Smooth muscle cell (in vitro differentiated cells): ENCODE results near the gene C14orf132. TPM values are rescaled to one million over a fixed set of nuclear protein-coding genes. Genes with fewer than 3 reads are reported as not detected.

ENCODE experiments used
- DNase-seq: peaks from one replicate; lab custom pipeline; 2025; ENCODE audit not compliant: unreplicated experiment; lab: John Stamatoyannopoulos, UW
- H2AFZ ChIP-seq: fragments of 200-600 bp; sonication (generic); 2 replicates; pipeline ENCODE4 v1.6.0; 2016; ENCODE audit warnings: antibody characterized with exemption, low read depth, mild to moderate bottlenecking
- H3F3A ChIP-seq: fragments of 200-600 bp; sonication (generic); 2 replicates; pipeline ENCODE4 v1.6.0; 2017; ENCODE audit warnings: antibody characterized with exemption, low read depth
- H3K27ac ChIP-seq: fragments of 200-600 bp; sonication (generic); 2 replicates; pipeline ENCODE4 v1.5.1; 2016; ENCODE audit warnings: low read depth, mild to moderate bottlenecking
- H3K27me3 ChIP-seq: fragments of 200-600 bp; sonication (generic); 2 replicates; pipeline ENCODE4 v1.6.1; 2016; ENCODE audit warnings: low read depth, mild to moderate bottlenecking
- H3K36me3 ChIP-seq: fragments of 200-600 bp; sonication (generic); 2 replicates; pipeline ENCODE4 v1.5.1; 2016; ENCODE audit warnings: low read depth
- H3K4me1 ChIP-seq: fragments of 200-600 bp; sonication (generic); 2 replicates; pipeline ENCODE4 v1.5.1; 2016; ENCODE audit warnings: low read depth
- H3K4me2 ChIP-seq: fragments of 200-600 bp; sonication (generic); 2 replicates; pipeline ENCODE4 v1.6.0; 2016; ENCODE audit warnings: mild to moderate bottlenecking
- H3K4me3 ChIP-seq: fragments of 200-600 bp; sonication (generic); 2 replicates; pipeline ENCODE4 v1.5.1; 2016; ENCODE audit warnings: mild to moderate bottlenecking
- H3K79me2 ChIP-seq: fragments of 200-600 bp; sonication (generic); 2 replicates; pipeline ENCODE4 v1.6.0; 2016; ENCODE audit warnings: low read depth, mild to moderate bottlenecking
- H3K9ac ChIP-seq: fragments of 200-600 bp; sonication (generic); 2 replicates; pipeline ENCODE4 v1.6.0; 2016; ENCODE audit warnings: low read depth
- H3K9me3 ChIP-seq: fragments of 200-600 bp; sonication (generic); replicated peaks from 2 replicates; pipeline ENCODE4 v1.5.1; 2016; ENCODE audit warnings: low read depth
- H4K20me1 ChIP-seq: fragments of 200-600 bp; sonication (generic); 2 replicates; pipeline ENCODE4 v1.6.0; 2016; ENCODE audit warnings: low read depth
- CTCF ChIP-seq: fragments of 200-600 bp; sonication (generic); IDR thresholded peaks from 2 replicates; pipeline ENCODE4 v1.5.1; 2017; ENCODE audit warnings: borderline replicate concordance, mild to moderate bottlenecking, antibody characterized with exemption; ENCODE audit not compliant: insufficient read depth, poor library complexity, severe bottlenecking
- WGBS: methylation state at CpG from one replicate; pipeline ENCODE4 v1.1.7; 2016; ENCODE audit warnings: low lambda C conversion rate; 5-methylcytosine and 5-hydroxymethylcytosine counted together
- polyA plus RNA-seq: library from polyadenylated mRNA; unstranded; fragments of >200 nt; fragmentation: Nextera tagmentation; extraction: Ambion mirVana; gene quantifications from 2 replicates; pipeline ENCODE4 v1.2.1, GENCODE V29; 2016
- total RNA-seq: library from RNA; depleted of rRNA; stranded (reverse); fragments of >200 nt; gene quantifications from 2 replicates; pipeline ENCODE4 v1.2.3, GENCODE V29; 2014

Gene C14orf132
- total and polyA plus RNA-seq, 2 experiments from 2014 or later: 35.5 to 38.0 TPM

- H3K9me3 ChIP-seq: no peaks in the 10 kb centered on the region
- H3K4me1 ChIP-seq: no peaks in the 10 kb centered on the region
- H4K20me1 ChIP-seq: peaks cover 98% of the 10 kb centered on the region
- H3K79me2 ChIP-seq: peaks cover 69% of the 10 kb centered on the region
- no peak overlapping the region for H3K4me2 ChIP-seq
- DNase-seq: no peak
- no peaks in the 10 kb centered on the region for H3K36me3 ChIP-seq
- no peak overlapping the region for H2AFZ ChIP-seq
- no peak for TF ChIP-seq CTCF
- no peak overlapping the region for H3K27ac ChIP-seq
- no peaks in the 10 kb centered on the region for H3K27me3 ChIP-seq
- H3K9ac ChIP-seq: no peak overlapping the region
- no peak overlapping the region for H3K4me3 ChIP-seq
- H3F3A ChIP-seq: no peaks in the 10 kb centered on the region
Measured at GRCh38 chr14:96049932-96050331, 10.8 kb downstream of the C14orf132 start.

GRCh38 chr14:96050482-96050881, 11.3 kb downstream of the C14orf132 start:
- WGBS: 92% methylated on average over 4 of the region's 4 CpGs
- TF ChIP-seq CTCF: no peak
- no peak overlapping the region for H3K4me3 ChIP-seq
- no peak overlapping the region for H3K27ac ChIP-seq
- H3K27me3 ChIP-seq: no peaks in the 10 kb centered on the region
- H3K9me3 ChIP-seq: no peaks in the 10 kb centered on the region
- H3K4me1 ChIP-seq: no peaks in the 10 kb centered on the region
- no peak overlapping the region for H2AFZ ChIP-seq
- H3K4me2 ChIP-seq: no peak overlapping the region
- no peak overlapping the region for H3K9ac ChIP-seq
- no peak for DNase-seq
- H3K36me3 ChIP-seq: no peaks in the 10 kb centered on the region
- no peaks in the 10 kb centered on the region for H3F3A ChIP-seq
- H3K79me2 ChIP-seq: peaks cover 65% of the 10 kb centered on the region
- H4K20me1 ChIP-seq: peaks cover 98% of the 10 kb centered on the region

- no peaks in the 10 kb centered on the region for H3K27me3 ChIP-seq
- no peak for TF ChIP-seq CTCF
- no peak overlapping the region for H3K9ac ChIP-seq
- H3K4me3 ChIP-seq: no peak overlapping the region
- DNase-seq: no peak
- 68% methylated on average over 3 of the region's 3 CpGs for WGBS
- no peak overlapping the region for H3K27ac ChIP-seq
- H3K79me2 ChIP-seq: peaks cover 64% of the 10 kb centered on the region
- no peaks in the 10 kb centered on the region for H3K9me3 ChIP-seq
- H4K20me1 ChIP-seq: peaks cover 98% of the 10 kb centered on the region
- H3K36me3 ChIP-seq: no peaks in the 10 kb centered on the region
- no peak overlapping the region for H2AFZ ChIP-seq
- H3K4me1 ChIP-seq: no peaks in the 10 kb centered on the region
- no peaks in the 10 kb centered on the region for H3F3A ChIP-seq
- H3K4me2 ChIP-seq: no peak overlapping the region
Measured at GRCh38 chr14:96051231-96051630, 12.1 kb downstream of the C14orf132 start.
